ENCODE data around the gene MPPE1. TPM values are rescaled to one million over a fixed set of nuclear protein-coding genes. Genes with fewer than 3 reads are reported as not detected.

The MPPE1 gene
- polyA plus RNA-seq, 1 experiment, result 31.0 TPM

DNA sequence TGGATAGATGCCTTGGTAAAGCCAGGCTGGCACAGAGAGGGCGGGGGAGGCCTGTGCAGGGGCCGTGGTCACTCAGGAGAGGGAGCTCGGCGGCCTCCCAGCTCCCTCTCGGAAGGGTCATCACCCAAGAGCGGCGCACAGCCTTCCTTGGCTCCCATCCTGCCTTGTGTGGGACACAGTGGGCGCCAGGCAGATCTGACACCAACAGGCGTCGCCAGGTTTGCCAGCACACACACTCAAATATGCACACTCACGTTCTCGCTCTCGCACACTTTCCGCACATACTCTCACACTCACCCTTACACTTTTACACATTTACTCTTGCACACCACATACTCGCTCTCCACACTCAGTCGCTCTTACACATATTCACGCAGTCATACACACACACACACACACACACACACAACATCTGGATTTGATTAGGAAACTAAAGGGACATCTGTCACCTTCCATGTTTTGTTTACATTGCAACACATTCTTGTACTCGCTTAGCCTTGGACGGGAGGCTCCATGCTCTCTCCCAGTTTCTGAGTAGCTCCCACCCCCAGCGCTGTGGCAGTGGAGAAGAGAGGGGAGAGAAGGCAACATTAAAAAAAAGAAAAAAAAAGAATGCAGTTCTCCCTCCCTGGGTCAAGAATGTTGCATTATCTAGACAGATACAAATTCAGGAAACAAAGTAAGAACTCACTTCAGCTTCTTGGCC lies 46.4 kb downstream of the MPPE1 start:
- H3K27me3 ChIP-seq (ENCODE audit: control insufficient read depth, insufficient read depth, low read length), result no peaks in the 10 kb centered on the region
- H3K4me3 ChIP-seq (ENCODE audit: low read depth, low read length), result no peak overlapping the region
- no peak for DNase-seq (ENCODE audit: low read depth)
- TF ChIP-seq, protein P1, sequence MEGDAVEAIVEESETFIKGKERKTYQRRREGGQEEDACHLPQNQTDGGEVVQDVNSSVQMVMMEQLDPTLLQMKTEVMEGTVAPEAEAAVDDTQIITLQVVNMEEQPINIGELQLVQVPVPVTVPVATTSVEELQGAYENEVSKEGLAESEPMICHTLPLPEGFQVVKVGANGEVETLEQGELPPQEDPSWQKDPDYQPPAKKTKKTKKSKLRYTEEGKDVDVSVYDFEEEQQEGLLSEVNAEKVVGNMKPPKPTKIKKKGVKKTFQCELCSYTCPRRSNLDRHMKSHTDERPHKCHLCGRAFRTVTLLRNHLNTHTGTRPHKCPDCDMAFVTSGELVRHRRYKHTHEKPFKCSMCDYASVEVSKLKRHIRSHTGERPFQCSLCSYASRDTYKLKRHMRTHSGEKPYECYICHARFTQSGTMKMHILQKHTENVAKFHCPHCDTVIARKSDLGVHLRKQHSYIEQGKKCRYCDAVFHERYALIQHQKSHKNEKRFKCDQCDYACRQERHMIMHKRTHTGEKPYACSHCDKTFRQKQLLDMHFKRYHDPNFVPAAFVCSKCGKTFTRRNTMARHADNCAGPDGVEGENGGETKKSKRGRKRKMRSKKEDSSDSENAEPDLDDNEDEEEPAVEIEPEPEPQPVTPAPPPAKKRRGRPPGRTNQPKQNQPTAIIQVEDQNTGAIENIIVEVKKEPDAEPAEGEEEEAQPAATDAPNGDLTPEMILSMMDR (IDR thresholded peaks at IDR 0.05; ENCODE audit: insufficient read depth, low read depth, low read length), result no peak
- ChIA-PET CTCF (interaction anchor here (0.6 to 0.7 kb wide), 3 partner anchors 23 to 1303 kb away, joined by 3 to 4 read pairs (median 3); no protein-coding TSS in a partner anchor), POLR2A (no interaction called here)
- H3K36me3 ChIP-seq (ENCODE audit: control insufficient read depth, insufficient read depth, low read length), result no peaks in the 10 kb centered on the region

- POLR2A ChIA-PET, result no interaction called here
Measured at GRCh38 chr18:11860594-11861450, 47.3 kb downstream of the MPPE1 start.

DNA sequence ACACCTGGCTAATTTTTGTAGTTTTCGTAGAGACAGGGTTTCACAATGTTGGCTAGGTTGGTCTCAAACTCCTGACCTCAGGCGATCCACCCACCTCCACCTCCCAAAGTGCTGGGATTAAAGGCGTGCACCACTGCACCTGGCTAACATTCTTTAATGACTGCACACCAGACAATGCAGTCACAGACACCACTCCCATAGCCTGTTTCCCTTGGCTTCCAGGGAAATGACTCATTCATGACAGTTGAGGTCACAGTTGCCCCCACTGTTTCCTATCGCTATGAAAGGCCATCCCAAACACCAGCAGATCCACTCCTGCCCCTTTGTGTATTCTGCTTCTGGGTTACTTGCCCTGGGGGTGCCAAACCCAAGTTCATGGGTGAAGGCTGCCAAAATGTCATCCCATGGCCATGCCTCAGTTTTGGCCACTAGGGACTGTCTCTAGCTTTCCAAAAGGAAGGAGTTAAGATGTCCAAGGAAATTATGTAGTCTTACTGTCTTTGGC lies 48.2 kb downstream of the MPPE1 start:
- POLR2A ChIA-PET, result no interaction called here
- TF ChIP-seq, protein P1 (IDR thresholded peaks at IDR 0.05; ENCODE audit: insufficient read depth, low read depth, low read length), result peak; percentile 31; the same call in 1 of the 2 replicates
- CTCF ChIA-PET, result interaction anchor here (1.4 kb wide), 1 partner anchor 11 kb away, joined by 4 read pairs; no protein-coding TSS in a partner anchor
- H3K4me3 ChIP-seq (ENCODE audit: low read depth, low read length), result no peak overlapping the region
- no peaks in the 10 kb centered on the region for H3K36me3 ChIP-seq (ENCODE audit: control insufficient read depth, insufficient read depth, low read length)
- peak; percentile 26 for DNase-seq (ENCODE audit: low read depth)
- no peaks in the 10 kb centered on the region for H3K27me3 ChIP-seq (ENCODE audit: control insufficient read depth, insufficient read depth, low read length)

More at GRCh38 chr18:11860594-11861450, 47.3 kb downstream of the MPPE1 start:
- H3K27me3 ChIP-seq (ENCODE audit: control insufficient read depth, insufficient read depth, low read length), result no peaks in the 10 kb centered on the region
- H3K36me3 ChIP-seq (ENCODE audit: control insufficient read depth, insufficient read depth, low read length), result no peaks in the 10 kb centered on the region
- TF ChIP-seq, protein P1 (IDR thresholded peaks at IDR 0.05; ENCODE audit: insufficient read depth, low read depth, low read length), result no peak
- CTCF ChIA-PET, result interaction anchor here (0.6 to 1.4 kb wide), 2 partner anchors 12 to 24 kb away, joined by 3 to 4 read pairs; no protein-coding TSS in a partner anchor
- H3K4me3 ChIP-seq (ENCODE audit: low read depth, low read length), result no peak overlapping the region
- DNase-seq (ENCODE audit: low read depth), result no peak

DNA sequence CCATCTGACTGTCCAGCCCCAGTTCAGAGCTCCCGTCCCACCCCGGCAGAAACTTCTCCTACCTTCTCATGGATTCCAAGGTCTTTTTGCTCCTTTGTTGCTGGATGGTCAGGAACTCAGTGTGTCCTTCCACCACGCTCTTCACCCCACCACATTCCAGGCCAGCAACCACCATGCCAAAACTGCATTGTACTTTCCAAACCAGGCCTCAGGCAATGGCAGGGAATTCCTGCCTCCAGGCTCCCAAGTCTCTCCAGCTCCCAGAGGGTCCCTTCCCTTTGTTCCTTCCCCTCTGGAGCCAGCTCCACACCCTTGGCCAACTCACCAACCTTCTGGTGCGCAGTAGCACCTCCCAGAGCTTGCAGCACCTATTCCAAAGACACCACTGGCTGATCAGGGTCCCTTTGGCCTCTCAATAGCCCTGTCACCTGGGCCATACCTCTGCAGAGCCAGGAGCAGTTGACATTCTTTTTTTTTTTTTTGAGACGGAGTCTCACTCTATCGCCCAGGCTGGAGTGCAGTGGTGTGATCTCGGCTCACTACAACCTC lies 48.8 kb downstream of the MPPE1 start:
- no peak overlapping the region for H3K4me3 ChIP-seq (ENCODE audit: low read depth, low read length)
- H3K27me3 ChIP-seq (ENCODE audit: control insufficient read depth, insufficient read depth, low read length), result no peaks in the 10 kb centered on the region
- TF ChIP-seq, protein P1 (IDR thresholded peaks at IDR 0.05; ENCODE audit: insufficient read depth, low read depth, low read length), result no peak
- no peak for DNase-seq (ENCODE audit: low read depth)
- ChIA-PET CTCF (no interaction called here), POLR2A (no interaction called here)
- no peaks in the 10 kb centered on the region for H3K36me3 ChIP-seq (ENCODE audit: control insufficient read depth, insufficient read depth, low read length)
